Adrenal gland (tissue), 5 donors: ENCODE measurements around the gene NCK2.

ENCODE experiments used
- CTCF ChIP-seq, 6 experiments: fragments of 450-650 bp in 4 of 6; fragments of 200-600 bp in 2 of 6; sonication (generic) in 1 of 6; IDR thresholded peaks; 1 replicate in 5 of 6; 2 replicates in 1 of 6; pipeline versions ENCODE4 v1.5.1 to v1.8.0; 2016 to 2021; ENCODE audit warnings: antibody characterized with exemption in 6 of 6, mild to moderate bottlenecking in 2 of 6, moderate library complexity in 1 of 6
- POLR2A ChIP-seq, 2 donors: fragments of 450-650 bp; IDR thresholded peaks; one replicate each; pipeline ENCODE4 v1.6.1; 2017; ENCODE audit warnings: antibody characterized with exemption in 2 of 2, mild to moderate bottlenecking in 2 of 2, moderate library complexity in 1 of 2
- donor health status: DM: no; HTN: no; CAD: no.

- TF ChIP-seq POLR2A (IDR thresholded peaks at IDR 0.05) (no peak), CTCF (IDR thresholded peaks at IDR 0.05) (no peak)
Observed at GRCh38 chr2:105771836-105772235, 27.1 kb downstream of the NCK2 start.
